ENCODE results near the gene CITED4.

Gene CITED4

DNA sequence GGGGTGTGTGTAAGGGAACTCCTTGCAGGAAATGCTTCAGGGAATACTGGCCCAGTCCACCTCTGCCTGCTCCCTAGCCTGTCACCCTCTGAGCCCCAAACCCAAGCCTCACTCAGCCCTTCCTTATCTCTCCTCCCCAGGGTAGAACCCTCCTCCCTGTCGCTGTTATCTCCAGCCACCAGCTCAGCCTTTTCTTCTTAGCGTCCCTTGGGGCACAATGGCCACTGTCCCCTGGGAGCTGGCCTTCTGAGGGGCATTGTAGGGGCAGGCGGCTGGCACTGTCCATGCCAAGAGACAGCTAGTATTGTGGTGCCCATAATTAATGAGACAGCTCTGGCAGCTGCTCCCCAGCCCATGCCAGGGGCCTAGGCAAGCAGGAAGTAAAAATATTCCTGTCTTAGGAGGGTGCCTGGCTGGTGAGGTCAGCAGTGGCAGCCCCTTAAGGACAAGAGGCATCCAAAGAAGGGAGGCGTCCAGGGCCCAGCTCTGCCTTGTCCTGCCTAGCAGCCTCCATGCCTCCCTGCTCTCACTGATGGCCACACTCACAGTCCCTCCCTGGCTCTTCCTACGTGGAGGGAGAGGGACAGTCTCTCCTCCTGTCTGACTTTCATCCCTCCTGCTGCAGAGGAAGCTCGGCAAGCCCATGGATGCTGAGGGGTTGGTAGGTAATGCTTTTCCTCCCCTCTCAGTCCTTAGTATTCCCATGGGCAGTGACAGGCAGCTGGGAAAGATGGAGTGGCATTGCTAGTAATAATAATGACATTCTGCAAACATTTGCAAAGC is 41.1 kb downstream of the CITED4 start:
- Histone ChIP-seq H2BK120ac (ENCODE audit: low read depth, low read length) (peak overlapping the region; percentile 21), H4K8ac (ENCODE audit: low read depth, low read length) (no peak overlapping the region), H3K4me2 (ENCODE audit: insufficient read depth, low read length, poor library complexity, severe bottlenecking) (no peak overlapping the region), H3K14ac (ENCODE audit: low read length) (no peak overlapping the region), H3K4me3 (ENCODE audit: low read length in 2 of 2) (no peak overlapping the region), H3K36me3 (replicated peaks in 1 of 2; ENCODE audit: control insufficient read depth in 2 of 2, insufficient read depth in 2 of 2, low read length in 2 of 2) (no peaks in the 10 kb centered on the region), H3K4me1 (ENCODE audit: control insufficient read depth in 2 of 2, insufficient read depth in 1 of 2, low read depth in 1 of 2, low read length in 2 of 2) (peaks cover 21 to 57% of the 10 kb centered on the region in 2 donors), H2BK12ac (ENCODE audit: low read length) (peak overlapping the region; percentile 24), H2BK15ac (ENCODE audit: low read length) (peak overlapping the region; percentile 98), H4K91ac (ENCODE audit: low read depth, low read length, poor library complexity) (no peak overlapping the region), H3K27me3 (ENCODE audit: control insufficient read depth in 3 of 3, insufficient read depth in 3 of 3, low read depth in 1 of 3, low read length in 3 of 3) (peaks cover 0 to 74% (median 8%) of the 10 kb centered on the region in 3 experiments), H3K9ac (ENCODE audit: low read depth, low read length, poor library complexity) (no peak overlapping the region), H3K9me3 (replicated peaks in 1 of 2; ENCODE audit: control insufficient read depth in 2 of 2, insufficient read depth in 1 of 2, low read depth in 1 of 2, low read length in 2 of 2) (no peaks in the 10 kb centered on the region), H2AFZ (ENCODE audit: low read length) (no peak overlapping the region), H3K18ac (ENCODE audit: low read length) (peak overlapping the region; percentile 25), H2AK5ac (ENCODE audit: low read depth, low read length) (peak overlapping the region; percentile 71), H3K23ac (ENCODE audit: low read depth, low read length, poor library complexity) (peak overlapping the region; percentile 1), H3K4ac (ENCODE audit: low read length) (peak overlapping the region; percentile 39), H3K27ac (replicated peaks; ENCODE audit: low read length) (no peak overlapping the region), H2BK5ac (ENCODE audit: low read length) (no peak overlapping the region), H3K79me1 (ENCODE audit: low read depth, low read length) (no peaks in the 10 kb centered on the region)
- no peak for DNase-seq (ENCODE audit: low spot score)
- no CpG with 5 or more reads among the region's 6 CpGs for WGBS, 2 donors (ENCODE audit: extremely low coverage in 2 of 2, insufficient read length in 2 of 2, insufficient replicate concordance in 1 of 2)

DNA sequence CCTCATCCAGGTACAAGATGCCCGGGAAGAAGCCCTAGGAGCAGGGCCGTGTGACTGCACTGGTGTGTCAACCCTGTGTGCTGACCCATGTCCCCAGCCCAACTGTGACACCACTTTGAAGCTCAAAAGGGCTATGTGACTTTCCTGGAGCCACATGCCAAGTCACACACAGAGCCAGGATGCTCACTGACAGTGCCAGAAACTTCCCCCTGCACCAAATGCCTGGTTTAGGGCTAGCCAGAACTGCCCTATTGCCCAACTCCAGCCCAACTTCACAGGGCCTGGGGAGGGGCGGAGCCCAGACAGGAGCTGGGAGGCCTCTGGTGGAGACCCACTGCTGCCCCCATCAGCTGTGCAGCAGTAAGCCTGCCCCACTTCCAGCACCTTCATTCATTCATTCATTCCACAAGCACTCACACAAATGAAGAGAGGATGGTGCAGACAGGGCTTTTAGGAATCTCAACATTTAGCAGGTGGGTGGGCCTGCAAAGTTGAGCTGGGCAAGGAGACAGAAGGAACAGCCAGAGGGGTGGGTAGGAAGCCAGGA is 41.8 kb downstream of the CITED4 start:
- no peak overlapping the region for H3K27ac ChIP-seq (replicated peaks; ENCODE audit: low read length)
- no peaks in the 10 kb centered on the region for H3K36me3 ChIP-seq (replicated peaks in 1 of 2; ENCODE audit: control insufficient read depth in 2 of 2, insufficient read depth in 2 of 2, low read length in 2 of 2)
- no peak overlapping the region for H3K4me2 ChIP-seq (ENCODE audit: insufficient read depth, low read length, poor library complexity, severe bottlenecking)
- H3K4me3 ChIP-seq (ENCODE audit: low read length in 2 of 2): no peak overlapping the region
- H2BK120ac ChIP-seq (ENCODE audit: low read depth, low read length): no peak overlapping the region
- H2BK5ac ChIP-seq (ENCODE audit: low read length): no peak overlapping the region
- H2BK12ac ChIP-seq (ENCODE audit: low read length): peak overlapping the region; percentile 99
- peak overlapping the region; percentile 60 for H3K23ac ChIP-seq (ENCODE audit: low read depth, low read length, poor library complexity)
- no peak overlapping the region for H4K8ac ChIP-seq (ENCODE audit: low read depth, low read length)
- H3K9ac ChIP-seq (ENCODE audit: low read depth, low read length, poor library complexity): no peak overlapping the region
- no peaks in the 10 kb centered on the region for H3K9me3 ChIP-seq (replicated peaks in 1 of 2; ENCODE audit: control insufficient read depth in 2 of 2, insufficient read depth in 1 of 2, low read depth in 1 of 2, low read length in 2 of 2)
- peak overlapping the region; percentile 98 for H2BK15ac ChIP-seq (ENCODE audit: low read length)
- no peak overlapping the region for H4K91ac ChIP-seq (ENCODE audit: low read depth, low read length, poor library complexity)
- no peak overlapping the region for H3K14ac ChIP-seq (ENCODE audit: low read length)
- H2AFZ ChIP-seq (ENCODE audit: low read length): no peak overlapping the region
- H3K4me1 ChIP-seq (ENCODE audit: control insufficient read depth in 2 of 2, insufficient read depth in 1 of 2, low read depth in 1 of 2, low read length in 2 of 2): peaks cover 20 to 49% of the 10 kb centered on the region in 2 donors
- WGBS, 2 donors (ENCODE audit: extremely low coverage in 2 of 2, insufficient read length in 2 of 2, insufficient replicate concordance in 1 of 2): no CpG with 5 or more reads among the region's 3 CpGs
- no peak for DNase-seq (ENCODE audit: low spot score)
- H3K18ac ChIP-seq (ENCODE audit: low read length): peak overlapping the region; percentile 98
- H3K79me1 ChIP-seq (ENCODE audit: low read depth, low read length): no peaks in the 10 kb centered on the region
- H2AK5ac ChIP-seq (ENCODE audit: low read depth, low read length): peak overlapping the region; percentile 71
- H3K27me3 ChIP-seq (ENCODE audit: control insufficient read depth in 3 of 3, insufficient read depth in 3 of 3, low read depth in 1 of 3, low read length in 3 of 3): peaks cover 0 to 82% (median 8%) of the 10 kb centered on the region in 3 experiments
- H3K4ac ChIP-seq (ENCODE audit: low read length): peak overlapping the region; percentile 58

DNA sequence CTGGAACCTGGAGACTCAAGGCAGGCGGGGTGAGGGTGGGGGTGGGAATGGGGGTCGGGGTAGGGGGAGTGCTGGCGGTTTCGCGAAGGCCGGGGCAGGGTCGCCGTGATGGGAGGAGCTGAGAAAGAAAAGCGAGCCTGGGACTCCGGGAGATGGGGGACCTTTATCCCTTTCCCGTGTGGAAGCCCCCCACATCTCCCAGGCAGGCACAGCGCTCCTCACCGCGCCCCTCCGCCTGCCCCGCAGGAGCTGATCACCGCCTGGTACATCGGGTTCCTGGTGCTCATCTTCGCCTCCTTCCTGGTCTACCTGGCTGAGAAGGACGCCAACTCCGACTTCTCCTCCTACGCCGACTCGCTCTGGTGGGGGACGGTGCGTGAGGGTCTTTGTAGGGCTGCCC is 43.1 kb downstream of the CITED4 start:
- peak overlapping the region; percentile 46 for H3K4ac ChIP-seq (ENCODE audit: low read length)
- H3K18ac ChIP-seq (ENCODE audit: low read length): peak overlapping the region; percentile 98
- H2AK5ac ChIP-seq (ENCODE audit: low read depth, low read length): peak overlapping the region; percentile 71
- H4K8ac ChIP-seq (ENCODE audit: low read depth, low read length): no peak overlapping the region
- WGBS, 2 donors (ENCODE audit: extremely low coverage in 2 of 2, insufficient read length in 2 of 2, insufficient replicate concordance in 1 of 2): no CpG with 5 or more reads among the region's 26 CpGs
- peak overlapping the region; percentile 98 for H3K14ac ChIP-seq (ENCODE audit: low read length)
- H3K4me1 ChIP-seq (ENCODE audit: control insufficient read depth in 2 of 2, insufficient read depth in 1 of 2, low read depth in 1 of 2, low read length in 2 of 2): peaks cover 8 to 41% of the 10 kb centered on the region in 2 donors
- peak overlapping the region; percentile 68 for H2BK5ac ChIP-seq (ENCODE audit: low read length)
- no peaks in the 10 kb centered on the region for H3K9me3 ChIP-seq (replicated peaks in 1 of 2; ENCODE audit: control insufficient read depth in 2 of 2, insufficient read depth in 1 of 2, low read depth in 1 of 2, low read length in 2 of 2)
- no peaks in the 10 kb centered on the region for H3K36me3 ChIP-seq (replicated peaks in 1 of 2; ENCODE audit: control insufficient read depth in 2 of 2, insufficient read depth in 2 of 2, low read length in 2 of 2)
- peak overlapping the region; percentile 99 for H2BK12ac ChIP-seq (ENCODE audit: low read length)
- H3K23ac ChIP-seq (ENCODE audit: low read depth, low read length, poor library complexity): peak overlapping the region; percentile 82
- H3K79me1 ChIP-seq (ENCODE audit: low read depth, low read length): no peaks in the 10 kb centered on the region
- H4K91ac ChIP-seq (ENCODE audit: low read depth, low read length, poor library complexity): no peak overlapping the region
- H3K9ac ChIP-seq (ENCODE audit: low read depth, low read length, poor library complexity): peak overlapping the region; percentile 78
- peak overlapping the region; percentile 98 for H2BK15ac ChIP-seq (ENCODE audit: low read length)
- H3K27ac ChIP-seq (replicated peaks; ENCODE audit: low read length): no peak overlapping the region
- peak overlapping the region; percentile 84 for H2BK120ac ChIP-seq (ENCODE audit: low read depth, low read length)
- H2AFZ ChIP-seq (ENCODE audit: low read length): no peak overlapping the region
- peaks cover 0 to 89% (median 8%) of the 10 kb centered on the region in 3 experiments for H3K27me3 ChIP-seq (ENCODE audit: control insufficient read depth in 3 of 3, insufficient read depth in 3 of 3, low read depth in 1 of 3, low read length in 3 of 3)
- peak overlapping the region; percentile 30 for H3K4me2 ChIP-seq (ENCODE audit: insufficient read depth, low read length, poor library complexity, severe bottlenecking)
- H3K4me3 ChIP-seq (ENCODE audit: low read length in 2 of 2): no peak overlapping the region
- DNase-seq (ENCODE audit: low spot score): no peak

DNA sequence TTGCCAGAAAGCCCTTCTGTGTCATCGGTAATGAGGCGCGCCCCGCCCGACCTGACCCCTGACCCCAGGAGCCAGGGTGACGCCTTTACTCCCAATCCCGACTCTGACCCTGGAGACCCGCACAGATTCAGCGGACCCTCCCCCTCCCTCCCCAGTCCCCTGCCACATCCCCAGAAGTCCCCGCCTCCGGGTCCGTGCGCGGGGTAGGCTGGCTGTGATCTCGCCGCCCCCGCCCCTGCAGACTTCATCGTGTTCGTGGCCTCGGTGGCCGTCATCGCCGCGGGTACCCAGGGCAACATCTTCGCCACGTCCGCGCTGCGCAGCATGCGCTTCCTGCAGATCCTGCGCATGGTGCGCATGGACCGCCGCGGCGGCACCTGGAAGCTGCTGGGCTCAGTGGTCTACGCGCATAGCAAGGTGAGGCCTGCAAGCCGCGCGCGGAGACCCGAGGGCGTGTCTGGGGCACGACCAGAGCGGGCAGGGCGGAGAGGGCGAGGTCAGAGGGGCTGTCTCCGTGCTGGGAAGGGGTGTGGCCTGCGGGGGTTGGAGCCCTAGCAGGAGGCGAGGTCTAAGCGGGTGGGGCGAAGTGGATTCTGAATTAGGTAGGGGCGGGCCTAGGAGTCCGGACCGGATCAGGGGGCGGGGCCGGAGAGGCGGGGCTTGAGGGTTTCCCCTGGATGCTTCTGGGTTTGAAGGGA is 43.8 kb downstream of the CITED4 start:
- Histone ChIP-seq H3K79me1 (ENCODE audit: low read depth, low read length) (no peaks in the 10 kb centered on the region), H3K4me1 (ENCODE audit: control insufficient read depth in 2 of 2, insufficient read depth in 1 of 2, low read depth in 1 of 2, low read length in 2 of 2) (peaks cover 7 to 35% of the 10 kb centered on the region in 2 donors), H2AK5ac (ENCODE audit: low read depth, low read length) (no peak overlapping the region), H3K23ac (ENCODE audit: low read depth, low read length, poor library complexity) (peak overlapping the region; percentile 93), H4K91ac (ENCODE audit: low read depth, low read length, poor library complexity) (peak overlapping the region; percentile 54), H3K14ac (ENCODE audit: low read length) (no peak overlapping the region), H2BK12ac (ENCODE audit: low read length) (peak overlapping the region; percentile 97), H3K4me3 (ENCODE audit: low read length in 2 of 2) (peak overlapping the region; percentile 37 to 84), H4K8ac (ENCODE audit: low read depth, low read length) (no peak overlapping the region), H3K9me3 (replicated peaks in 1 of 2; ENCODE audit: control insufficient read depth in 2 of 2, insufficient read depth in 1 of 2, low read depth in 1 of 2, low read length in 2 of 2) (no peaks in the 10 kb centered on the region), H3K9ac (ENCODE audit: low read depth, low read length, poor library complexity) (peak overlapping the region; percentile 94), H3K36me3 (replicated peaks in 1 of 2; ENCODE audit: control insufficient read depth in 2 of 2, insufficient read depth in 2 of 2, low read length in 2 of 2) (no peaks in the 10 kb centered on the region), H3K27ac (replicated peaks; ENCODE audit: low read length) (peak overlapping the region; percentile 47), H2AFZ (ENCODE audit: low read length) (peak overlapping the region; percentile 90), H3K18ac (ENCODE audit: low read length) (peak overlapping the region; percentile 97), H2BK15ac (ENCODE audit: low read length) (peak overlapping the region; percentile 98), H2BK5ac (ENCODE audit: low read length) (no peak overlapping the region), H2BK120ac (ENCODE audit: low read depth, low read length) (peak overlapping the region; percentile 29), H3K4me2 (ENCODE audit: insufficient read depth, low read length, poor library complexity, severe bottlenecking) (peak overlapping the region; percentile 89), H3K4ac (ENCODE audit: low read length) (no peak overlapping the region), H3K27me3 (ENCODE audit: control insufficient read depth in 3 of 3, insufficient read depth in 3 of 3, low read depth in 1 of 3, low read length in 3 of 3) (peaks cover 0 to 84% (median 8%) of the 10 kb centered on the region in 3 experiments)
- DNase-seq (ENCODE audit: low spot score): peak; percentile 77
- WGBS, 2 donors (ENCODE audit: extremely low coverage in 2 of 2, insufficient read length in 2 of 2, insufficient replicate concordance in 1 of 2): no CpG with 5 or more reads among the region's 59 CpGs

Measured in neuronal stem cell (in vitro differentiated cells).